HT1080 (cell line): ENCODE measurements around the gene DQX1. TPM values are rescaled to one million over a fixed set of nuclear protein-coding genes. Genes with fewer than 3 reads are reported as not detected.

Source experiments
- DNase-seq: peaks from one replicate; pipeline ENCODE4 v3.0.0-alpha.2; 2015; ENCODE audit warnings: low read depth
- total RNA-seq: library from RNA; depleted of rRNA; stranded (reverse); fragments of >200 nt; shearing (Covaris generic); gene quantifications from 2 replicates; pipeline ENCODE4 v1.2.3, GENCODE V29; 2014

DQX1 gene
- total RNA-seq, 1 experiment from 2014 or later, result 0.18 TPM

DNA sequence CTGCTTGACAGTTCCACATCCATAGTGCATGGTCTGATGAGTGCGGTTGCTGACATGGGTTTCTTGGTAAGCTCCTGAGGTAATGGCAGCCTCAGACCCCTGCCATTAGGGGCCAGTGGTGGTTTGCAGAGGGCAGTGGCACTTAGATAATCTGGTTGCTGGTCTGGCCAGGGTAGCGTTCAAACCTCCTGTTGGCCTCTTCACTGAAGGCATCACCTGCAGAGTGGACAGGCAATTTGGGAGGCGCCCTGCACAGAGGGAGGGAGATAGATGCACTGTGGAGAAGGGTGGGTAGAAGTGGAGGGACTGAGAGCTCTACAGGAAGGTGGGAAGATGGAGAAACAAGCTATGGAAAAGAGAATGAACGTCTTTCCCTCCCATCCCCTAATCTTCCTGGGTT is 7.4 kb upstream of the DQX1 start:
- DNase-seq, result no peak

DNA sequence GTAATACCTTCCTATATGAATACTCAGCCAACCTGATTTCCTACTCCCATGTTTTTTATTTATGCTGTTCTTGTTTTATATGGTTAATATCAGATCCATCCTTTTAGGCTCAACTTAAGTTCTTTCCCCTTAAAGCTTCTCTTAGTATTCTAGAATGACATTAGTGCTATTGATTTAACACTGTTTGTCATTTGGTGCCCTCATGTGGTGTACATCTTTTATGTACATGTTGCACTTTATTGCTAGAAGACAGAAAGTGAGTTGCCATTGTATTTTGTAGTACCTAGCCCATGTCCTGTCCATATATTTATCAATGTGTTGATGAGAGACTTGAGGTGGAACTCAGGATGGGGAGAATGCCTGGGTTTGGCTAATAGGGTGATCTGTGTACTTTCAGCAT is 6.2 kb upstream of the DQX1 start:
- peak; percentile 28 for DNase-seq

DNA sequence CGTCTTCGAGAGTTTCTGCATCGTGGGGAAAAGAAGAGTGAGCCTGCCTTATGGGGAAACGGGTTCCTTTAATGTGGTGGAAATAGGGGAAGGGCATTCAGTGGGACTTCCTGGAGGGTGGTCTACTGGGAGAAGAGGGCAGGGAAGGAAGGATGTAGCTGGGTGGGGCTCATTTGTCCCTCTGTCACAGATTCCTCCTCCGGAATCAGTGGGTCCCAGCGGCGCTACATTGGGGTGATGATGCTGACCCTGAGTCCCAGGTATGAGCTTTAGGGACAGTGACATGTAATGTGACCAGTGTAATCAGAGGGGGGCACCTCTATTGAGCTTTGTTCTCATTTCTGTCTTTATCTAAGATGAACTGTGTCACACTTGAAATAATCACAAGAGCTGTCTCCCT is 5.6 kb upstream of the DQX1 start:
- no peak for DNase-seq

DNA sequence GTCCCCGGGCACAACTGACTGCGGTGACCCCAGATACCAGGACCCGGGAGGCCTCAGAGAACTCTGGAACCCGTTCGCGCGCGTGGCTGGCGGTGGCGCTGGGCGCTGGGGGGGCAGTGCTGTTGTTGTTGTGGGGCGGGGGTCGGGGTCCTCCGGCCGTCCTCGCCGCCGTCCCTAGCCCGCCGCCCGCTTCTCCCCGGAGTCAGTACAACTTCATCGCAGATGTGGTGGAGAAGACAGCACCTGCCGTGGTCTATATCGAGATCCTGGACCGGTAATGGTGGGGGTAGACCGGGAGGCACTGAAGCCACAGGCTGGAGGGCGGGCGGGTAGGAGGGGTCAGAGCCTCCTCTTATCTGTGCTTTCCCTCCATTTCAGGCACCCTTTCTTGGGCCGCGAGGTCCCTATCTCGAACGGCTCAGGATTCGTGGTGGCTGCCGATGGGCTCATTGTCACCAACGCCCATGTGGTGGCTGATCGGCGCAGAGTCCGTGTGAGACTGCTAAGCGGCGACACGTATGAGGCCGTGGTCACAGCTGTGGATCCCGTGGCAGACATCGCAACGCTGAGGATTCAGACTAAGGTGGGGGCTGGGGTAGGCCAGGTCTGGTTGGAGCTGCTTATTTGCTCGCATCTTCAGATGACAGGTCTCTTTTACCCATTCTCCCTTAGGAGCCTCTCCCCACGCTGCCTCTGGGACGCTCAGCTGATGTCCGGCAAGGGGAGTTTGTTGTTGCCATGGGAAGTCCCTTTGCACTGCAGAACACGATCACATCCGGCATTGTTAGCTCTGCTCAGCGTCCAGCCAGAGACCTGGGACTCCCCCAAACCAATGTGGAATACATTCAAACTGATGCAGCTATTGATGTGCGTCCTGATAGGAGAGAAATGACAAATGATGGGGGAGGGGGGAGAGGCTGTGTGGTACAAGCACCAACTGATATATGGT is 4.5 kb upstream of the DQX1 start:
- DNase-seq, result peak; percentile 45

- DNase-seq, result peak; percentile 99
Measured at GRCh38 chr2:74529357-74530238, 3.6 kb upstream of the DQX1 start, which contains the start of the genes AUP1 and HTRA2. Gene AUP1, minus strand, starts transcription at chr2:74529706. Its CDS starts 77 bp downstream, at chr2:74529629. Gene HTRA2, plus strand, starts transcription at chr2:74529933. Its CDS starts 74 bp downstream, at chr2:74530007.

DNA sequence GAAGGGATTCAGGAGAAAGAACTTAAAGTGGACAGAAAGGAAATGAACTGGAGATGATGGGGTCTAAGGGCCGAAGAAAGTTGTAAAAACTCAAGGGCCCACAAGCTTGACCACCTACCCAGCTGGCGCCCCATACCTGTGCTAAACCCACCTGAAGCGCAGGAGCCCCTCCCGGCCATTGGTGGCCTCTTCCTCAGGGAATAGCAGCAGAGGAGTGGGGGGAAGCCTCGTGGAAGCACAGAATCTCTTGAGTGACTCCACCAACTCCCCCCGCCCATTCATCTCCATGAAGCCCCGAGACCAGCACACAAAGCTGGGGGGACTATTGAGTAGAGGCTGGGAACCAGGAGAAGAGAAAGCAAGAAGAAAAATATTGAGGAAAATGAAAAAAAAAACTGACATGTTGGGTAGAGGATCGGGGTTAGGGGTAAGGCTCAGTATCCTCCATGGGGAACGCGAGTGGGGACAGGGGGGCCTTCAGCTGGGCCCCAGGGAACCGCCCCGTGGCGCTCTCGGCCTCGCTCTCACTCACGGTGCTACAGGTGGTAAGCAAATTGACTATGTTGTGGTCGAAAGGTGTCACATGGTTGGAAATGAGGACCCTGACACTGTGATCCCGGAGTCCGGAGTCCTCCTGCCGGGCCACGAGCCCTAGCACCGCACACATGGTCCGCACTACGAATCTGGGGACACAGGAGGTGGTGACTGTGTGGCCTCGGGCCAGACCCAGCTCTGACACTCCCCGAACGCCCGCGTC is 2.7 kb upstream of the DQX1 start:
- peak; percentile 15 for DNase-seq

DNA sequence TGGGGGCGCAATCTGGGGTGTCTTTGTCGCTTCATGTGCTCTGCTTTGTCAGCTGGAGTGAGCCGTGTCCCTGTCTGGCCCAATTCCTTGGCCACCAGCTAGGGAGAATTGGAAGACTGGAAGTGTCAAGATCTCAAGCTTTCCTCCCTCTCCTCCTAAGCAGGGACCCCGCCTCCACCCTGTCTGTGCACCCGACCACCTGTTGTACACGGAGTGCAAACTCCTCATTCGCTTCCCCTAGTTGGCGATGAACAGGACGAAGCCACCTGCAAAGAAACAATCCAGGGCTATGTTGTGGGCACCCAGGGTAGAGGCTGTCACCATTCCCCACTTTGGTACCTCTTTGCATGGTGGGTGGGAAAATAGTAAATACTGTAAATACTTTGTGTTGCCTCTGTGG is 1.7 kb upstream of the DQX1 start:
- DNase-seq, result no peak

DNA sequence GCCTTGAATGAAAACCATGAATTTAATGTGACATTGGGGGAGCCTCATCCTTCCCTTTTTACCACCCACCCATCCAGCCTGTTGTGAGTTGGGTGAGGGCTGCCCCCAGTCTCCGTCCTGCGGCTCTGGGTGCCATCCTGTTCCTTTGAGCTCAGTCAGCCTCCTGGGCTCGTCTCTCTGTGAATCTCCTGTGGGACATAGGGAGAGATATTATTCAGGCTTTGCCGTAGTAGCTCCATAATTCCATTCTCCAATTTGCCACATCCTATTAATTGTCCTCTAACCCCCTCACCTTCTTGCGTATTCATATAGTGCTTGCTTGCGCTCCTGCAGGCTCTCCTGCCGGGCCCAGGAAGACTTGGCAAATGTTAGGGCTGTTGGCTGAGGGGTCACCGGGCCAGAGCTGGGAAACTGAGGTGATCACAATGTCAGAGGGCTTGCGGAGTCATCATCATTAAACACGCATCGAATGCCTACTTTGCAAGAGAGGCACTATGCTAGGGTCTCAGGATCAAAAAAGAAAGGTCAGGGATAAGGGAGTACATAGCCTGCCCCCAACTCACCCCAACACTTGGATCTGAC is 709 bp upstream of the DQX1 start:
- no peak for DNase-seq

GRCh38 chr2:74524955-74525716 is 895 bp downstream of the DQX1 start:
- no peak for DNase-seq

- no peak for DNase-seq
Measured at GRCh38 chr2:74524005-74524404, 2.0 kb downstream of the DQX1 start.

GRCh38 chr2:74522516-74522915 is 3.5 kb downstream of the DQX1 start:
- DNase-seq, result no peak

DNA sequence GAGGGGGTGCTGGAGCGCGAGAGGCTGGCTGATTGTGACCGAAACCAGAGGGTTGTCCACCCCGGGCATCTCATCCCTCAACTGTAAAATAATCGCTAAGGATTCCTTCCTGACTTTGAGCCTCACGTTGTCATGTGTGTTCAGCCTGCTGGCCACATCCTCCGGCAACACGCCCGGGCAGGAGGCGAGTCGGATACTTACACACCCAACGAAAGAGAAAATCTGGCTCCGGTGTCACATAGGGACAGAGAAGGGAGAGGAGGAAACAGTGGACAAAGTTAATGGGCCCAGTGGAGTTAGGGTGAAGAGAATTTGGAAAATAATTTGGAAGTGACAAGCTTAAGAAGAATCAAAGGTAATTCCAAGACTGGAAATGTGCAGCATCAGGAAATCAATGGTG is 9.4 kb downstream of the DQX1 start:
- no peak for DNase-seq

- DNase-seq, result no peak
Measured at GRCh38 chr2:74515981-74516633, 9.9 kb downstream of the DQX1 start.

DNA sequence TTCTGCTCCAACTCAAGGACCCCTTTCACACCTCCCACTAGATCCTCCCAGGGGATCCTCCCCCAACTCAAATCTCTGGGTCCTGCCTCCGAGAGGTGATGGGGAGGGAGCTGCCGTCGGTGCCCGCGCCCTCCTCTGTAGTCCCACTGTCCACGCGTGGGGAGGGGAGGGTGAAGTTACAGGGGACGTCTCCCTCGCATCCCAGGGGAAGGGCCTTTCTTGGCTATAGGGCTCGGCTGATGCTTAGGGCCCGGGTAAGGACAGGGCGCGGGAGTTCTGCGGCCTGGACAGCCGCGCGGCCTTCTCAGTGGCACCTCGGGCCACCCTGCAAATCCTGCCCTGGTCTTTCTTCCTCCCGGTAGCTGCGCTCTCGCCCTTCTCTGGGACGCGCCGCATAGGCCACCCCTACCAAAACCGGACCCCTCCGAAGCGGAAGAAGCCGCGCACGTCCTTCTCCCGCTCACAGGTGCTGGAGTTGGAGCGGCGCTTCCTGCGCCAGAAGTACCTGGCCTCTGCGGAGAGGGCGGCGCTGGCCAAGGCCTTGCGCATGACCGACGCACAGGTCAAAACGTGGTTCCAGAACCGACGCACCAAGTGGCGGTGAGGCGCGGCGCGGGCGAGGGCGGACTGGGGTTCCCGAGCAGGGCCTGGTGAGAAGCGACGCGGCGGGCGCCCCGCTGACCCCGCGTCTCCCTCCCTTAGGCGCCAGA is 10.6 kb downstream of the DQX1 start:
- no peak for DNase-seq

DNA sequence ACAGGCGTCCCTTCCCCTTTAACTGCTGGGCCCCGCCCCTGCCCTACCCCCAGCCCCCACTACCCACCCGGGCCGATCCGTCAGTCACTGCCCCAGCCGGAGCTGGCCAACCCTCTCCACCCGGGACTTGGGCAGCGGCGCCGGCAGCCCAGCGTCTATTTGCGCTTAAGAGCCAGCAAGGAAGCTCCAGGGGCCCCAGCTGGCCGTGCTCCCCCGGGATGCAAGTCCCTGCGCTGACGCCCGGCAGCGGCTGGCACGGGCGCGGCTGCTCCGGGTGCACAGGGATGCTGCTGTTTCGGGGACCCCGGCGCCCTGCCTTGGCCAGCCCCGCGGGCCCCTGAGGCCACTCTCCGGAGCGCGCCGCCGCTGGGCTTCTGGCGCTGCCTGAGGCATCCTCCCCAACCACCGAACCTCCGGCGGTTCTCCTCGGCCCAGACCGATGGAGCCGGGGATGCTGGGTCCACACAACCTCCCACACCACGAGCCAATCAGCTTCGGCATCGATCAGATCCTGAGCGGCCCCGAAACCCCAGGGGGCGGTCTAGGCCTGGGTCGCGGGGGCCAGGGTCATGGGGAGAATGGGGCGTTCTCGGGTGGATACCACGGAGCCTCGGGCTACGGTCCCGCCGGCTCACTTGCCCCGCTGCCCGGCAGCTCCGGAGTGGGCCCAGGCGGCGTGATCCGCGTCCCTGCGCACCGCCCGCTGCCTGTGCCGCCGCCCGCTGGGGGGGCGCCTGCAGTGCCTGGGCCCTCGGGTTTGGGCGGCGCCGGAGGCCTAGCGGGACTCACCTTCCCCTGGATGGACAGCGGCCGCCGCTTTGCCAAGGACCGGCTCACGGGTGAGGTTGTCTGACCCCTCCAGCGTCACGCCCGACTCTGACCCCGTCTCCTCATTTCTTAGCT is 11.4 kb downstream of the DQX1 start, which contains the start of gene TLX2:
Gene TLX2, plus strand, starts transcription at position 83 of the 903 bp plus-strand sequence. Its CDS starts 357 bp downstream, at position 440.
- no peak for DNase-seq

GRCh38 chr2:74513605-74514367 is 12.2 kb downstream of the DQX1 start:
- no peak for DNase-seq
